ENCODE measurements around the gene WNK2.

WNK2 gene

GRCh38 chr9:93256878-93257807 lies 73.2 kb downstream of the WNK2 start:
- CTCF ChIA-PET, result no interaction called here
- POLR2A ChIA-PET, result no interaction called here
- Histone ChIP-seq H3K36me3 (ENCODE audit: control insufficient read depth in 2 of 2, insufficient read depth in 1 of 2, low read length in 2 of 2) (peaks cover 0 to 8% of the 10 kb centered on the region in 2 experiments; a peak in 1 of 3 replicates), H3K4me3 (ENCODE audit: low read depth, low read length) (no peak overlapping the region), H3K4me1 (ENCODE audit: control insufficient read depth, insufficient read depth, low read length) (no peaks in the 10 kb centered on the region), H3K27ac (ENCODE audit: extremely low read depth, low read depth, low read length) (no peak overlapping the region), H3K9me3 (ENCODE audit: control insufficient read depth, insufficient read depth, low read depth, low read length) (no peaks in the 10 kb centered on the region)
- TF ChIP-seq ZNF510 (tag by site-specific recombination; IDR thresholded peaks at IDR 0.05; ENCODE audit: insufficient replicate concordance) (no peak), ZFP41 (tag by site-specific recombination; IDR thresholded peaks at IDR 0.05; ENCODE audit: borderline replicate concordance) (no peak), AEBP2 (tag by site-specific recombination; IDR thresholded peaks at IDR 0.05; ENCODE audit: borderline replicate concordance) (no peak), ZFP3 (tag by site-specific recombination; IDR thresholded peaks at IDR 0.05; ENCODE audit: low read depth) (no peak), ZNF777 (tag by site-specific recombination; IDR thresholded peaks at IDR 0.05; ENCODE audit: borderline replicate concordance) (no peak), ZBTB26 (tag by site-specific recombination; optimal IDR thresholded peaks at IDR 0.05) (no peak), ZSCAN30 (tag by site-specific recombination; IDR thresholded peaks at IDR 0.05) (no peak), ZNF169 (tag by site-specific recombination; IDR thresholded peaks at IDR 0.05) (no peak), KLF16 (tag by site-specific recombination; IDR thresholded peaks at IDR 0.05) (no peak), ZSCAN16 (tag by site-specific recombination; IDR thresholded peaks at IDR 0.05) (no peak), PRDM10 (tag by site-specific recombination; IDR thresholded peaks at IDR 0.05) (no peak), ZNF404 (tag by site-specific recombination; IDR thresholded peaks at IDR 0.05) (no peak), ZNF701 (tag by site-specific recombination; IDR thresholded peaks at IDR 0.05) (no peak), ZNF585B (tag by site-specific recombination; IDR thresholded peaks at IDR 0.05) (no peak), SP2 (tag by site-specific recombination; IDR thresholded peaks at IDR 0.05) (no peak), KLF7 (tag by site-specific recombination; IDR thresholded peaks at IDR 0.05; ENCODE audit: borderline replicate concordance) (no peak), ZNF155 (tag by site-specific recombination; IDR thresholded peaks at IDR 0.05) (no peak)

- no peak for TF ChIP-seq ZNF596 (tag by site-specific recombination; IDR thresholded peaks at IDR 0.05)
- no peak for TF ChIP-seq MZF1 (tag by site-specific recombination; IDR thresholded peaks at IDR 0.05; ENCODE audit: borderline replicate concordance)
- TF ChIP-seq ZNF302 (tag by site-specific recombination; IDR thresholded peaks at IDR 0.05; ENCODE audit: low read depth), result no peak
- TF ChIP-seq ZSCAN4 (tag by site-specific recombination; IDR thresholded peaks at IDR 0.05), result no peak
- no peak for TF ChIP-seq SALL2 (tag by site-specific recombination; IDR thresholded peaks at IDR 0.05; ENCODE audit: borderline replicate concordance)
- TF ChIP-seq ZBTB7A (tag by site-specific recombination; IDR thresholded peaks at IDR 0.05; ENCODE audit: low read depth), result no peak
- no peak for TF ChIP-seq ZSCAN30 (tag by site-specific recombination; IDR thresholded peaks at IDR 0.05)
- no peak for TF ChIP-seq ZNF324 (tag by site-specific recombination; IDR thresholded peaks at IDR 0.05)
- no peak for TF ChIP-seq GLI4 (tag by site-specific recombination; IDR thresholded peaks at IDR 0.05)
- TF ChIP-seq ZNF157 (tag by site-specific recombination; IDR thresholded peaks at IDR 0.05), result no peak
- no peak for TF ChIP-seq ZNF2 (tag by site-specific recombination; IDR thresholded peaks at IDR 0.05)
- no peak overlapping the region for H3K4me3 ChIP-seq (ENCODE audit: low read depth, low read length)
- no peaks in the 10 kb centered on the region for H3K9me3 ChIP-seq (ENCODE audit: control insufficient read depth, insufficient read depth, low read depth, low read length)
- POLR2A ChIA-PET, result no interaction called here
- CTCF ChIA-PET, result no interaction called here
- H3K4me1 ChIP-seq (ENCODE audit: control insufficient read depth, insufficient read depth, low read length), result no peaks in the 10 kb centered on the region
- H3K36me3 ChIP-seq (ENCODE audit: control insufficient read depth in 2 of 2, insufficient read depth in 1 of 2, low read length in 2 of 2), result peaks cover 0 to 8% of the 10 kb centered on the region in 2 experiments; a peak in 1 of 3 replicates
- H3K27ac ChIP-seq (ENCODE audit: extremely low read depth, low read depth, low read length), result no peak overlapping the region
These were observed 73.9 kb downstream of the WNK2 start for GRCh38 chr9:93257808-93258331.

Data from HEK293 (cell line).